ENCODE results near the gene RBM15B.
"Not testable (repeated sequence)": the region's sequence is repeated elsewhere in the genome, so short reads cannot be mapped to it uniquely, and the experiment has no call there.

RBM15B gene

DNA sequence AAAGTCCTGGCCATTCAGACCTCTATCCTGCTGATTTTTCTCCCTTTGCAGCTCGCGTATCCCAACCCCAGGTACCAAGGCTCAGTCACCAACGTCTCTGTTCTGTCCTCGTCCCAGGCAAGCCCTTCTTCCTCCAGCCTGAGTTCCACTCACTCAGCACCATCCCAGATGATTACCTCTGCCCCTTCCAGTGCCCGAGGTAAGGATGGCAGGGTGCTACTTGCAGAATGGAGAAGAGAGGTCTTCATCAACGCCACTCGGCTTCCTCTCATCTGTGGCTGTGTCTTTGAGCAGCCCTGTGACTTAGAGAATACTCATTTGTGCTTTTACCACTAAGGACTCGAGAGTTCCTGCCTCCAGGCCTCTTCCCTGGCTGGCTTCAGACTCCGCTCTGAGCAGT lies 28.6 kb upstream of the RBM15B start:
- no peak for DNase-seq (ENCODE audit: low read depth)
- TF ChIP-seq, protein P1, sequence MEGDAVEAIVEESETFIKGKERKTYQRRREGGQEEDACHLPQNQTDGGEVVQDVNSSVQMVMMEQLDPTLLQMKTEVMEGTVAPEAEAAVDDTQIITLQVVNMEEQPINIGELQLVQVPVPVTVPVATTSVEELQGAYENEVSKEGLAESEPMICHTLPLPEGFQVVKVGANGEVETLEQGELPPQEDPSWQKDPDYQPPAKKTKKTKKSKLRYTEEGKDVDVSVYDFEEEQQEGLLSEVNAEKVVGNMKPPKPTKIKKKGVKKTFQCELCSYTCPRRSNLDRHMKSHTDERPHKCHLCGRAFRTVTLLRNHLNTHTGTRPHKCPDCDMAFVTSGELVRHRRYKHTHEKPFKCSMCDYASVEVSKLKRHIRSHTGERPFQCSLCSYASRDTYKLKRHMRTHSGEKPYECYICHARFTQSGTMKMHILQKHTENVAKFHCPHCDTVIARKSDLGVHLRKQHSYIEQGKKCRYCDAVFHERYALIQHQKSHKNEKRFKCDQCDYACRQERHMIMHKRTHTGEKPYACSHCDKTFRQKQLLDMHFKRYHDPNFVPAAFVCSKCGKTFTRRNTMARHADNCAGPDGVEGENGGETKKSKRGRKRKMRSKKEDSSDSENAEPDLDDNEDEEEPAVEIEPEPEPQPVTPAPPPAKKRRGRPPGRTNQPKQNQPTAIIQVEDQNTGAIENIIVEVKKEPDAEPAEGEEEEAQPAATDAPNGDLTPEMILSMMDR (conservative IDR thresholded peaks at IDR 0.05; ENCODE audit: low read depth, low read length): no peak
- H3K4me3 ChIP-seq (ENCODE audit: low read length): no peak overlapping the region

DNA sequence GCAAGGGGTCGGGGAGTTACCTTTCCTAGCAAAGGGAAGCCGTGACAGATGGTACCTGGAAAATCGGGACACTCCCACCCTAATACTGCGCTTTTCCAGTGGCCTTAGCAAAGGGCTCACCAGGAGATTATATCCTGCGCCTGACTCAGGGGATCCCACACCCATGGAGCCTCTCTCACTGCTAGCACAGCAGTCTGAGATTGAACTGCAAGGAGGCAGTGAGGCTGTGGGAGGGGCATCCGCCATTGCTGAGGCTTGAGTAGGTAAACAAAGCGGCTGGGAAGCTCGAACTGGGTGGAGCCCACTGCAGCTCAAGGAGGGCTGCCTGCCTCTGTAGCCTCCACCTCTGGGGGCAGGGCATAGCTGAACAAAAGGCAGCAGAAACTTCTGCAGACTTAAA lies 22.8 kb upstream of the RBM15B start:
- H3K4me3 ChIP-seq (ENCODE audit: low read length); DNase-seq (ENCODE audit: low read depth): not testable (repeated sequence)

DNA sequence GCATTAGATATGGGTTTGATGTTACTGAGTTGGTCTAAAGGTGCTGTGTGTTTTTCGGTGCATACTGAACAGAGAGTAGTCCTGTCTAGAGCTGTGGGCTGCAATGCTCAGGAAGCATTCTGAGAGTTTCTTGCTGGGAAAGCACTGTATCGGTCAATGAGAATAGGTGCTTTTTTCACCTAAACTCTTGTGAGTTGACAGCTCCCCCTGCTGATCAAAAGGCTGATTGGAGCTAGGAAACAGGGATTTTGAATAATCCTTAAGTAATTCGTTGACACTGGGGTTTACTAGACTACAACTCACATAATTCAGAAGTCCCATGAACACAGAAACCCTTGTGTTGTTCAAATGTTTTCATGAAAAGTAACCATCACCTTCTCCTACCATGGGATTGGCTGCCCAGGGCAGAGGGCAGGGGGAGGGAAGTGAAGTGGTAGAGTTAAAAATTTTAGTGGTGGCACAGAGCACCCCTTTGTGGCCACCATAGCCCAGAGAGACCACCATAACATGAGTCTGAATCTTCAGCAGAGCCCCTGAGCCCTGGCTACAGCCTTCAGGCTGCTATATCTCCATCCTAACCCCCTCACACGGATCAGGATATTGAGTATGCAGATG lies 19.0 kb upstream of the RBM15B start:
- DNase-seq (ENCODE audit: low read depth): peak; percentile 48
- TF ChIP-seq, protein P1 (conservative IDR thresholded peaks at IDR 0.05; ENCODE audit: low read depth, low read length): peak; percentile 83
- no peak overlapping the region for H3K4me3 ChIP-seq (ENCODE audit: low read length)

DNA sequence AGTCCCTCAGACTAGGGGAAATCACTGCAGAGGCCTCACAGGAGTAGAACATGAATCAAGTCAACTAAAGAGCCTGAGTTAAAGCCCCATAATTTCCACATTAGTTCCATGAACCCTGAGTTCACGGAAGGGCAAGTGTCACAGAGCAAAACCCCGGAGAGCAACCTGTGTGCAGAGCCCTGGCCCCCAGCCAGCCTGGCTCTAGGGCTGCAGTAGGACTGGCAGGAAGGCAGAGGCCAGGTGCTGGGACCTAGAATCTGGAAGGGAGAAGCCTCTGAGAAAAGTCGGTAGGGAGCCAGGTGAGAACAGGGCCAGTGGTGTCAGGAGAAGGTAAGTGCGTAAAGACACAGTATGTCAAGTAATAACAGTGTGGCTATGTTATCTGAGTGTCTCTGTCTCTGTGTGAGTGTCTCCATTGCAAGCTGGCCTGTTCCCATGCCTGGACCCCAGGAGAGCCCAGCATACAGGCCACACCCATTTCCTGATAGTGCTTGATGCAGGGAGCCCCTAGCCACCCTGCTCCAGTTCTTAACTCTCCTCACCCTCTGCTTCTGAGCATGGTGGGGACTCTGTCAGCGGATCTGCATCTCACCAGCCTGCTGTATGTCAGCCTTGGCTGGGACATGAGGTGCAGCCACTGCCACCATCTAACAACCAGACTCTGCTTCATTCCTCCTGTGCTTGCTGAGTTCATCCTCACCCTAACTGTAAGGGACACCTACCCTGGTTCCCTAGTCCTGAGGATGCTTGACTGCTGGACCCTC lies 17.2 kb upstream of the RBM15B start:
- TF ChIP-seq, protein P1 (conservative IDR thresholded peaks at IDR 0.05; ENCODE audit: low read depth, low read length): no peak

DNA sequence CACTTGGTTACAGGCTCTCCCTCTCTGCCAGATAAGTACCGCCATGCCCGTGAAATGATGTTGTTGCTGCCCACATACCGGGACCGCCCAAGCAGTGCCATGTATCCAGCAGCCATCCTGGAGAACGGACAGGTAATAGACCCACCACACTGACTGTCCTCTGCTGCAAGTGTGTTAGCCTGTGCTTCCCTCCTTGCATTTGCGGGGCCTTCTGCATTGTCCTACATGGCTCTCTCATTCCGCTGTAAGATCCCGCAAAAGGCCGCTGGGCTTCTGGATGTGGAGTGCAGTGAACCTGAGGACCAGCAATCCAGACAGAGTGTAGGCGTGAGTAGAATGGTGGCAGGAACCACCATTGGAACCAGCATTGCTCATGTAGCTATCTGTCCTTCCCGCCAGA lies 16.6 kb upstream of the RBM15B start:
- no peak for DNase-seq (ENCODE audit: low read depth)
- TF ChIP-seq, protein P1 (conservative IDR thresholded peaks at IDR 0.05; ENCODE audit: low read depth, low read length): no peak
- no peak overlapping the region for H3K4me3 ChIP-seq (ENCODE audit: low read length)

More for the DNA sequence above, 17.2 kb upstream of the RBM15B start:
- H3K4me3 ChIP-seq (ENCODE audit: low read length): no peak overlapping the region
- no peak for DNase-seq (ENCODE audit: low read depth)

DNA sequence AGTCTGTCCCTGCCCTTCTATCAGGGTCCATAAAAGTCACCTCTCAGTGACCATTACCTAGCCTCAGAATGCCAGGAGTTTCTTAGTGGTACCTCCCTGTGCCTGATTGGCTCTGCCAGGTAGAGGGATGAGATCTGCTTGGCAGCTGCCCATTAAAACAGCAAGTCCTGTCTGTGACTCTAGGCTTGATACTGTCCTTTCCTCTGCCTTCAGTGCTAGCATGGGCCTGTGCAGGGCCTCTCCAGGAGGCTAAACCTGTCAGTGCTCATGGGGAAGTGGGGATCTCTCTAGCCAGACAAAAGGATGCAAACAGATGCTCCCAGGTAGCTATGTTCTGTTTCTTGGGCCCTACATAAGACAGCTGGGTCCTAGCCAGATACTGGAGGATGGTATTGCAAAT lies 15.9 kb upstream of the RBM15B start:
- no peak for DNase-seq (ENCODE audit: low read depth)
- no peak overlapping the region for H3K4me3 ChIP-seq (ENCODE audit: low read length)
- TF ChIP-seq, protein P1 (conservative IDR thresholded peaks at IDR 0.05; ENCODE audit: low read depth, low read length): no peak

DNA sequence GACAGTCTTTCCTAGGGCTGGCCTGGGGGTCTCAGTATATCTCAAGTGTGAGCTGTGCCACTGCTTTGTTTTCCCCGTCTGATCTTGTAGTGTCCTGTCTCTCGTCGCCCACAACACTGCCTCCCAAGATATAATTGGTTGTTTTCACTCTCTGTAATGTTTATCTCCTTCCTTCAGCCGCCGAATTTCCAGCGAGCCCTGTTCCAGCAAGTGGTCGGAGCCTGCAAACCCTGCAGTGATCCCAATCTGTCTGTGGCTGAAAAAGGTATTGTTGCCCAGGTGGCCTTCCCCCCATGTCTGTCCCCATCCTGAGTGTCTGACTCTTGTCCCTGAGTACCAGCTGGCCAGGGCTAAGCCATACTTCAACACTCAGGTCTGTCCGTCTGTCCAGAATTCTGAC lies 15.5 kb upstream of the RBM15B start:
- no peak overlapping the region for H3K4me3 ChIP-seq (ENCODE audit: low read length)
- TF ChIP-seq, protein P1 (conservative IDR thresholded peaks at IDR 0.05; ENCODE audit: low read depth, low read length): no peak

More for the DNA sequence above, 15.5 kb upstream of the RBM15B start:
- no peak for DNase-seq (ENCODE audit: low read depth)
